Thymus (tissue), 11 donors: ENCODE data around the gene PLPP3. TPM values are rescaled to one million over a fixed set of nuclear protein-coding genes. Genes with fewer than 3 reads are reported as not detected.
A peak's percentile ranks its signal among the peaks of the same experiment; 100 is the strongest.

Experiments used
- DNase-seq, 9 donors: peaks; one replicate each; pipeline ENCODE4 v3.0.0-alpha.2; 2013; ENCODE audit warnings: low spot score in 9 of 9, low read depth in 6 of 9, missing footprints in 1 of 9
- H3K27ac ChIP-seq, 2 donors: one replicate each; pipeline ENCODE4 v1.5.1; 2013; ENCODE audit warnings: control low read depth in 1 of 2, low read depth in 1 of 2, low read length in 1 of 2, mild to moderate bottlenecking in 1 of 2, moderate library complexity in 1 of 2
- H3K27me3 ChIP-seq, 2 donors: one replicate each; pipeline ENCODE4 v1.5.1; 2013; ENCODE audit warnings: low read length in 1 of 2; ENCODE audit not compliant: control insufficient read depth in 2 of 2, insufficient read depth in 1 of 2
- H3K36me3 ChIP-seq, 2 donors: one replicate each; pipeline ENCODE4 v1.5.1; 2013; ENCODE audit warnings: low read length in 1 of 2, mild to moderate bottlenecking in 1 of 2, moderate library complexity in 1 of 2; ENCODE audit not compliant: control insufficient read depth in 2 of 2, insufficient read depth in 2 of 2
- H3K4me1 ChIP-seq, 2 donors: one replicate each; pipeline ENCODE4 v1.5.1; 2013; ENCODE audit warnings: low read length in 2 of 2; ENCODE audit not compliant: control insufficient read depth in 2 of 2, insufficient read depth in 2 of 2
- H3K4me3 ChIP-seq, 2 donors: one replicate each; pipeline ENCODE4 v1.5.1; 2013; ENCODE audit warnings: low read length in 2 of 2, control low read depth in 1 of 2, mild to moderate bottlenecking in 1 of 2
- H3K9me3 ChIP-seq, 2 donors: one replicate each; pipeline ENCODE4 v1.5.1; 2013; ENCODE audit warnings: low read length in 1 of 2, mild to moderate bottlenecking in 1 of 2; ENCODE audit not compliant: control insufficient read depth in 2 of 2, insufficient read depth in 1 of 2
- WGBS: extraction: QIAGEN DNeasy Blood & Tissue Kit; methylation state at CpG from one replicate; pipeline ENCODE4 v1.1.7; 2013; 5-methylcytosine and 5-hydroxymethylcytosine counted together
- polyA plus RNA-seq: library from polyadenylated mRNA; stranded (reverse); fragments of 200-250 nt; gene quantifications from one replicate; pipeline ENCODE4 v1.2.3, GENCODE V29; 2013
- total RNA-seq: library from RNA; stranded (reverse); fragments of 120-200 nt; gene quantifications from one replicate; pipeline ENCODE4 v1.2.4, GENCODE V29; 2013
- donor health status: healthy.

The PLPP3 gene
- total and polyA plus RNA-seq, 2 donors, result 30.8 to 31.3 TPM

GRCh38 chr1:56493826-56494225, 85.5 kb downstream of the PLPP3 start:
- Histone ChIP-seq H3K4me3 (no peak overlapping the region), H3K9me3 (no peaks in the 10 kb centered on the region), H3K27me3 (no peaks in the 10 kb centered on the region), H3K27ac (no peak overlapping the region), H3K4me1 (no peaks in the 10 kb centered on the region), H3K36me3 (peaks cover 13 to 30% of the 10 kb centered on the region in 2 donors)
- WGBS, result 97% methylated on average over 2 of the region's 2 CpGs
- DNase-seq, result no peak

DNA sequence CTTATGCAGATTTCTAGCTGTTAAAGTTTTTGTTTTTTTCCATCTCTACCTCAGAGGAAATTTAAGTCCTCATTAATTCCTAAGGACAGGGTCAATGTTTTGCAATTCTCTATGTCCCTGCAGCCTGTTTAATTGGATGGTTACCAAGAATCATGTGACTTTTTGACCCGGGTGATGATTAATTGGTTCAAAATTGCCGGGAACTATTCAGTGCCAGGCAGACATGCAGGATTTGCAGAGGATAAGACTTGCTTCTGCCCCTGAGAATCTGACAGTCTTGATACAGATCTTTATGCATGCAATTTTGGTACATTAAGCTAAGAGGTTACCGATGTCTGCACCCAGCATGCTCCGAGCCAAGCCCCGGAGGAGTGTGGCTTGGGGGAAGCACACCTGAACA, 87.9 kb downstream of the PLPP3 start:
- H3K4me1 ChIP-seq, result no peaks in the 10 kb centered on the region
- H3K36me3 ChIP-seq, result peaks cover 7 to 25% of the 10 kb centered on the region in 2 donors
- 92% methylated on average over 5 of the region's 5 CpGs for WGBS
- no peaks in the 10 kb centered on the region for H3K9me3 ChIP-seq
- no peak overlapping the region for H3K27ac ChIP-seq
- no peaks in the 10 kb centered on the region for H3K27me3 ChIP-seq
- H3K4me3 ChIP-seq, result no peak overlapping the region
- DNase-seq, result no peak

DNA sequence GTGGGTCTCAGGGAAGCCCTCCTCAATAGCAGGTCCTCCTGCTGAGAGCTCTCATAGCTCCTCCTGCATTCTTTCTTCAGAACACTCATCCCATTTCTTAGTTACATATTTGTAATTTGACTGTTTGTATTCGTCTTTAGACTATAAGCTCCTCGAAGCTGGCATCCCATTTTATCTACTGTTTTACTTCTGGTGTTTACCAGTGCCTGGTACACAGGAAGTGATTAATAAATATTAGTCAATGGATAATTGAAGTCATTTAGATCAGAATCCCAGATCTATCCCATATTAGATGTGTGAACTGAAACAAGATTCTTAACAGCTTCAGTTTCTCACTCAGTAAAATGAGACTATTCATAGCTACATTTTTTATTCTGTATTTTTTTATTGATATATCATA, 88.7 kb downstream of the PLPP3 start:
- 94% methylated on average over 2 of the region's 2 CpGs for WGBS

GRCh38 chr1:56489695-56490094, 89.7 kb downstream of the PLPP3 start:
- no peak for DNase-seq
- Histone ChIP-seq H3K4me3 (no peak overlapping the region), H3K36me3 (peaks cover 0 to 10% of the 10 kb centered on the region in 2 donors), H3K4me1 (no peaks in the 10 kb centered on the region), H3K27me3 (no peaks in the 10 kb centered on the region), H3K27ac (no peak overlapping the region), H3K9me3 (no peaks in the 10 kb centered on the region)
- WGBS, result 90% methylated on average over 8 of the region's 8 CpGs

More for the DNA sequence above, 88.7 kb downstream of the PLPP3 start:
- no peaks in the 10 kb centered on the region for H3K9me3 ChIP-seq
- no peaks in the 10 kb centered on the region for H3K4me1 ChIP-seq
- H3K36me3 ChIP-seq, result peaks cover 4 to 17% of the 10 kb centered on the region in 2 donors
- H3K27me3 ChIP-seq, result no peaks in the 10 kb centered on the region
- H3K27ac ChIP-seq, result no peak overlapping the region
- no peak overlapping the region for H3K4me3 ChIP-seq
- DNase-seq, result no peak

DNA sequence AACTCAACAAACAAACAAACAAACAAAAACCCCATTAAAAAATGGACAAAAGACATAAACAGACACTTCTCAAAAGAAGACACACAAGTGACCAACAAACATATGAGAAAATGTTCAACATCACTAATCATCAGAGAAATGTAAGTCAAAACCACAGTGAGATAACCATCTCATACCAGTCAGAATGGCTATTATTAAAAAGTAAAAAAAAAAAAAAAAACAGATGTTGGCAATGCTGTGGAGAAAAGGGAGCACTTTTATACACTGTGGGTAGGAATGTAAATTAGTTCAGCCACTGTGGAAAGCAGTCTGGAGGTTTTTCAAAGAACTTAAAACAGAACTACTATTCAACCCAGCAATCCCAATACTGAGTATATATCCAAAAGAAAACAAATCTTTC, 94.7 kb downstream of the PLPP3 start:
- no peaks in the 10 kb centered on the region for H3K4me1 ChIP-seq
- H3K27me3 ChIP-seq, result no peaks in the 10 kb centered on the region
- H3K9me3 ChIP-seq, result no peaks in the 10 kb centered on the region
- H3K36me3 ChIP-seq, result no peaks in the 10 kb centered on the region
- no peak for DNase-seq
- H3K4me3 ChIP-seq, result no peak overlapping the region
- H3K27ac ChIP-seq, result no peak overlapping the region

- WGBS, result 96% methylated on average over 1 of the region's 1 CpG
- H3K4me3 ChIP-seq, result no peak overlapping the region
- H3K27me3 ChIP-seq, result peaks cover 9 to 12% of the 10 kb centered on the region in 2 donors
- no peak for DNase-seq
- no peaks in the 10 kb centered on the region for H3K4me1 ChIP-seq
- H3K27ac ChIP-seq, result no peak overlapping the region
- no peaks in the 10 kb centered on the region for H3K36me3 ChIP-seq
- no peaks in the 10 kb centered on the region for H3K9me3 ChIP-seq
These were observed 96.3 kb downstream of the PLPP3 start for GRCh38 chr1:56483104-56483503.

DNA sequence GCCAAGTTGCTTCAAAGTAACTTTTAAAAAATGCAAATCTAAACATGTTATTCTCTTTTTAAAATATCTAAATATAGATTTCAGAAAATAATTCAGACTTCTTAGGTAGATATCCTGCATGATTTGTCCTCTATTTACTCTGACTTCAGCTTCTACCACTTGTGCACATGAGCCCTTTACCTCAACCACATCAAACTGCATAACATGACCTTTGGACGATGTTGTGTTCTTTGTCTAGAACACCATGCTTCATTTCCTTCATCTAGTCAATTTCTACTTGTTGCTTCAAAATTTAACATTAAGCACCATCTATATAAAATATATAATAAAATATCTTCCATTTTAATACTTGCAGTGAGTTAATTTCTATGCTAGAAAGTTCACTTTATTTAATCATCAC, 96.9 kb downstream of the PLPP3 start:
- no peaks in the 10 kb centered on the region for H3K36me3 ChIP-seq
- no peak overlapping the region for H3K4me3 ChIP-seq
- H3K4me1 ChIP-seq, result no peaks in the 10 kb centered on the region
- DNase-seq, result peak in 2 of 9 donors; percentile 15 to 43
- H3K27me3 ChIP-seq, result peaks cover 12 to 17% of the 10 kb centered on the region in 2 donors
- no peaks in the 10 kb centered on the region for H3K9me3 ChIP-seq
- 38% methylated on average over 1 of the region's 1 CpG for WGBS
- no peak overlapping the region for H3K27ac ChIP-seq

DNA sequence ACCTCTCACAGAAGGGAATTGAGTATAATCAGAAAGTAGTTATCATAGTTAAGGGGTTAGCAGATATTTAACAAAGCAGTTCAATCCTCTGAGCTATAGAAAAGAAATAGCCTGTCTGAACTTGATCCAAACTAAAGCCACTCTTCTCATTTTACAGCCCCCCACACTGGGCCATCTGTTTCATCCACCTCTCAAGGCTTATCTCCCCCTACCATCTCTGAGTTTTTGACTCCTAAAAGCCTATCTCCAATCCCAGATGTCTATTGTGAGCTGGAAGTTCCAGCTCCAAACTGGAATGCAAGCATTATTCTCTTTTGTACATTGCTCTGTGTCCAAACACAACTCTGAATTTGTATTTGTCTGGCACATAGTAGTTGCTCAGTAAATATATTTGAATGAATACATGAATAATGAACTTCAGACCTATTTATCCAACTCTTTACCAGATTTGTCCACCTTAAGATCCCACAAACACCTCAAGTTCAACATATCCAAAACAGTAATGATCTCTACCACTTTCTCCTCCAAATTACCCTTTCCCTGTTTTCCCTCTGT, 98.1 kb downstream of the PLPP3 start:
- Histone ChIP-seq H3K36me3 (no peaks in the 10 kb centered on the region), H3K9me3 (no peaks in the 10 kb centered on the region), H3K27me3 (peaks cover 20 to 28% of the 10 kb centered on the region in 2 donors), H3K27ac (no peak overlapping the region), H3K4me1 (peaks cover 0 to 5% of the 10 kb centered on the region in 2 donors), H3K4me3 (no peak overlapping the region)
- no peak for DNase-seq

DNA sequence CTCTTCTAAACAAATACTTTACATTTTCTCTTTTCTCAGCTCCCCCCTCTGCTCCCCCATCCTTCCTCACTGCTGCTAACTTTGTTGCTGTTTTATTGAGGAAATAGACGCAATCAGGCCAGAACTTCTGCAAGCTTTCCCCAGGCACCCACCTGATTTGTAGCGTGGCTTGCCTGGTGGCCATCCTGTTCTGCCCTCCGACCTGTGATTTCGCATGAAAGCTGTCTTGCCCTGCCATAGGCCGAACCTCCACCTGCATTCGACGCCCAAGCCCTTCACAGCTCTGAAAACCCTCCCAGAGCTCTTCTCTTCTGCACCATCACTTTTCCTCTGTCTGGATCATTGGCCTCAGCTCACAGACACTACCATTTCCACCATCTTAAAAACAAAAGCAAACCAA, 100.6 kb downstream of the PLPP3 start:
- Histone ChIP-seq H3K36me3 (no peaks in the 10 kb centered on the region), H3K27ac (no peak overlapping the region), H3K4me3 (no peak overlapping the region), H3K4me1 (peaks cover 0 to 5% of the 10 kb centered on the region in 2 donors), H3K27me3 (peaks cover 20 to 30% of the 10 kb centered on the region in 2 donors), H3K9me3 (no peaks in the 10 kb centered on the region)
- 97% methylated on average over 7 of the region's 7 CpGs for WGBS
- no peak for DNase-seq
